ENCODE data around the gene NTNG1.

DNA sequence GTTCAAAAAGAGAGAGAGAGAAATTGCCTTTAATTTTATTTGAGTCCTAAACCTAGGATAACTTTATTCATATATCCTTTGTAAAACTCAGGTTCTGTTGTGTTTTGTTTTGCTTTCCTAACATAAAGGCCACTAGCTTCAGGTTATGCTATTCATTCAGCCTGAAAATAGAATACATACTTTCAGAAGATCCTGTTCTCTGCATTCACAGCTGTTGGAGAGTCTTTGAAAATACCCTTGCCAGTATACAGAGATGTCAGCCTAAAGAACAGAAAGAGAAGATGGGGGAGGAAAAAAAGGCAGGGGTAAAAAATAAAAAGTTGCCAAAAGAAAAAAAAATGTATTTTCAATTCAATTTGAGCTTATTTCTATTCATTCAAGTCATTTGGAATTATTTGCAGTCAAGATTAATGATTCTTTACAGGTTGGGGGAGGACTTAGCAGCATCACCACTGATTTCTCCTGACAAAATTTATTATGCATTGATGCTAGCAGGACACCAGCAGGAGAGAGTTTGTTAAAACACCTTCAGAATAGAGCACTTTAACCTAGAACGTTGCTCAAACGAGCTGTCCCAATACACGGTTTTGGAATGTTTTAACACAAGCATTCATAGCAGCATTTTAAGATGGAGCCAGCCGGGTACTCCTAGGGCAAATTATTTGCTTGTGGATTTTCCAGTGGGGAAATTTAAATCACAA lies 318.5 kb downstream of the NTNG1 start:
- TF ChIP-seq, protein P1, sequence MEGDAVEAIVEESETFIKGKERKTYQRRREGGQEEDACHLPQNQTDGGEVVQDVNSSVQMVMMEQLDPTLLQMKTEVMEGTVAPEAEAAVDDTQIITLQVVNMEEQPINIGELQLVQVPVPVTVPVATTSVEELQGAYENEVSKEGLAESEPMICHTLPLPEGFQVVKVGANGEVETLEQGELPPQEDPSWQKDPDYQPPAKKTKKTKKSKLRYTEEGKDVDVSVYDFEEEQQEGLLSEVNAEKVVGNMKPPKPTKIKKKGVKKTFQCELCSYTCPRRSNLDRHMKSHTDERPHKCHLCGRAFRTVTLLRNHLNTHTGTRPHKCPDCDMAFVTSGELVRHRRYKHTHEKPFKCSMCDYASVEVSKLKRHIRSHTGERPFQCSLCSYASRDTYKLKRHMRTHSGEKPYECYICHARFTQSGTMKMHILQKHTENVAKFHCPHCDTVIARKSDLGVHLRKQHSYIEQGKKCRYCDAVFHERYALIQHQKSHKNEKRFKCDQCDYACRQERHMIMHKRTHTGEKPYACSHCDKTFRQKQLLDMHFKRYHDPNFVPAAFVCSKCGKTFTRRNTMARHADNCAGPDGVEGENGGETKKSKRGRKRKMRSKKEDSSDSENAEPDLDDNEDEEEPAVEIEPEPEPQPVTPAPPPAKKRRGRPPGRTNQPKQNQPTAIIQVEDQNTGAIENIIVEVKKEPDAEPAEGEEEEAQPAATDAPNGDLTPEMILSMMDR (IDR thresholded peaks at IDR 0.05; ENCODE audit: borderline replicate concordance, extremely low read depth, low read length, poor library complexity, severe bottlenecking): no peak
- no peak for TF ChIP-seq EZH2 (IDR thresholded peaks at IDR 0.05; ENCODE audit: borderline replicate concordance, low read depth, low read length, severe bottlenecking)

All from DND-41 (cell line).